Retina (tissue), 1 donor: ENCODE measurements around the gene KANSL1.

Experiments used
- DNase-seq: peaks from one replicate; pipeline ENCODE4 v3.0.0-alpha.2; 2016

Gene KANSL1

GRCh38 chr17:45992904-45993303, 200.3 kb downstream of the KANSL1 start:
- DNase-seq: peak; percentile 30

GRCh38 chr17:45992175-45992574, 201.1 kb downstream of the KANSL1 start:
- no peak for DNase-seq

DNA sequence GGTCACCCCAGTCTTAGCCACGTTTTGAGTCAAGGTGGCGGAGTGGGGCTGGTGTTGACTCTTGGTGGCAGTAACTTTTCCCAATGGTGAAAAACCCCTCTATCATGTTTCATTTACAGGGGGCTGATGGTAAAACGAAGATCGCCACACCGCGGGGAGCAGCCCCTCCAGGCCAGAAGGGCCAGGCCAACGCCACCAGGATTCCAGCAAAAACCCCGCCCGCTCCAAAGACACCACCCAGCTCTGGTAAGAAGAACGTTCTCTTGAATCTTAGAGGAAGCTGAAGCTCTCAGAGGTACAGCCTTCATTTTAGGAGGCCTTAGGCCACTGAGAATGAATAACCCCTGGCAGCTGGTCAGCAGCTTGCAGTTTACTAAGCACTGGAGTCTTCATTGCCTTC, 201.9 kb downstream of the KANSL1 start:
- DNase-seq: no peak

- DNase-seq: no peak
Measured at GRCh38 chr17:45990886-45991285, 202.3 kb downstream of the KANSL1 start.

DNA sequence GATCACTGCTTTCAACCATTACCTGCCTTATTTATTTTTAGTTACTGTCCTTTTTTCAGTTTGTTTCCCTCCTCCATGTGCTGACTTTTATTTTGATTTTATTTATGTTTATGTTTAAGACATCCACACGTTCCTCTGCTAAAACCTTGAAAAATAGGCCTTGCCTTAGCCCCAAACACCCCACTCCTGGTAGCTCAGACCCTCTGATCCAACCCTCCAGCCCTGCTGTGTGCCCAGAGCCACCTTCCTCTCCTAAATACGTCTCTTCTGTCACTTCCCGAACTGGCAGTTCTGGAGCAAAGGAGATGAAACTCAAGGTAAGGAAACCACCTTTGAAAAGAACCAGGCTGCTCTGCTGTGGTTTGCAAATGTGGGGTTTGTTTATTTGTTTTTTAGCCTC, 203.5 kb downstream of the KANSL1 start:
- no peak for DNase-seq

GRCh38 chr17:45987706-45988105, 205.5 kb downstream of the KANSL1 start:
- no peak for DNase-seq

DNA sequence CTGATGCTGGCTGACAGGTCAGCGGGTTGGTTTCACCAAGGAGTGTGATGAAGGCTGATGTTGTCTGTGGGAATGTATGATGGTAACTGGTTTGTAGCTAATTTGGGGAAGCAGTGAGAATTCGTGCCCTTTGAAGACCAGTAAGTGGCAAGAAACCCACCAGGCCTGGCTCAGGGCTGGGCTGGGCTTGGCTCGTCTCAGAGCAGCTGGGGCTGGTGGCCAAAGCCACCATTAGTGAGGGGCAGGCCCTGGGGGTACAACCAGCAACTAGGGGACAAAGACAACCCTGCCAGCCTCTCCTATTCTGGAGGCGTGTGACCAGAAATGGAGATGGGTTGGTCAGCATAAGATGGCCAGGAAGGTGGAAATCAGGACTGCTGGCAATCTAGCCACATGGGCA, 207.2 kb downstream of the KANSL1 start:
- DNase-seq: no peak

GRCh38 chr17:45985447-45985846, 207.8 kb downstream of the KANSL1 start:
- DNase-seq: no peak

- DNase-seq: no peak
Measured at GRCh38 chr17:45984368-45984767, 208.9 kb downstream of the KANSL1 start.

- no peak for DNase-seq
Measured at GRCh38 chr17:45983614-45984310, 209.5 kb downstream of the KANSL1 start.

GRCh38 chr17:45982791-45983613, 210.2 kb downstream of the KANSL1 start:
- no peak for DNase-seq

DNA sequence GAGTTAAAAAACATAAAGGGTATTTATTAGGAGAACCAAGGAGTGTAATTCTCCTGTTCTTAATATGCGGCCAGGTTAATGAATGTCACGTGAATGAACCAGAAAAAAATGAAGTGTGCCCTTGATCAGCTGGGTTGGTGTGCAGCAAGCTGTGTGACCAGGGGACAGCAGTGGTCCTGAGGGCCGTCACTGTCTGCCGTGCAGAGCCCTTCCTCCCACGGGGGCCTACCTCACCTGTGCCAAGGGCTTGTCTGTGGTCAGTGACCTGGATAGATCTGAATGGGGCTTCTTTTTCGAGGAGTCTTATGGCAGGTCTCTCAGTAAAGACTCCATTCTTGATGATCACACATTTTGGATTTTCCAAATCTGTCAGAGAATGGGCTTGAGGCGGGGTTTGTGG, 211.9 kb downstream of the KANSL1 start:
- no peak for DNase-seq

DNA sequence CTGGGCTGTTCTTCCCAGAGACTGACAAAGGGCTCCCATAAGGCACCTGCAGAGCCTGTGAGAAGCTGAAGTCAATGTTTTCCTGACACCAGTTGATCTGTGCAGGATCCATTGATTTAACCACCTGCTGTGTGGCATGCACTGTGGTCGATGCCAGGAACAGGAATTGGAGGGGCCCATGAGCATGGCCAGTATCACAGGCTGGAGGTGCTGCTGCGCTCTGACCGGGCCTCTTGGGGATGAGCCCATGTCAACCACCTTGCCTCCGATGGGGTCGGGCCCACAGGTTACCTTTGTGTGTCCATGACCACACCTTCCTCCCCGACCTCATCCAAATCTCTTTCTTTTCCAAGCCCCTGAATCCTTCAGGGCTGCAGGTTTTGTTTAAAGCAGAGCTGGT, 212.4 kb downstream of the KANSL1 start:
- DNase-seq: no peak
